Neural progenitor cell (in vitro differentiated cells): ENCODE results near the gene FAM120A.

Experiments
- CTCF ChIP-seq: fragments of 200-600 bp; sonication (generic); IDR thresholded peaks from 2 replicates; pipeline ENCODE4 v1.5.1; 2017; ENCODE audit warnings: antibody characterized with exemption, mild to moderate bottlenecking
- EZH2 ChIP-seq: fragments of 200-600 bp; sonication (generic); IDR thresholded peaks from 2 replicates; pipeline ENCODE4 v1.6.1; 2017; ENCODE audit warnings: antibody characterized with exemption, mild to moderate bottlenecking, moderate library complexity
- EZH2phosphoT487 ChIP-seq: fragments of 200-600 bp; sonication (generic); IDR thresholded peaks from 2 replicates; pipeline ENCODE4 v1.6.1; 2017; ENCODE audit warnings: antibody characterized with exemption

DNA sequence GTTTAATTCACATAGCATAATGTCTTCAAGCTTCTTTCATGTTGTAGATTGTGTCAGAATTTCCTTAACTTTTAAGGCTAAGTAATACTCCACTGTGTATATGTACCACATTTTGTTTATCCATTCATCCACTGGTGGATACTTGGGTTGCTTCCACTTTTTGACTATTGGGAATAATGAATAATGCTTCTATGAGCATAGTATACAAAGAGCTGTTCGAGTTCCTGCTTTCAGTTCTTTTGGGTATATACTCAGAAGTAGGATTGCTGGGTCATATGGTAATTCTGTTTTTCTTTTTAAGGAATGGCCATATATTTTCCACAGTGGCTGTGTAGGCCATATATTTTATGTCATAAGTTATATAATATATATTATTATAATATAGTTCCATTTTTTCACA is 5.5 kb downstream of the FAM120A start:
- TF ChIP-seq CTCF: no peak
- no peak for TF ChIP-seq EZH2phosphoT487
- TF ChIP-seq EZH2: no peak
